Liver (tissue), 3 donors: Measurements from ENCODE around the gene ATXN1.

ENCODE experiments used
- EGR1 ChIP-seq, 2 donors: IDR thresholded peaks; 2 replicates each; pipeline ENCODE4 v1.6.1; 2016 to 2018; ENCODE audit warnings: antibody characterized with exemption in 2 of 2, low read depth in 2 of 2
- JUND ChIP-seq, 2 donors: IDR thresholded peaks; 2 replicates each; pipeline ENCODE4 v1.6.1; 2016; ENCODE audit warnings: antibody characterized with exemption in 2 of 2
- RAD21 ChIP-seq, 2 donors: IDR thresholded peaks; 2 replicates each; pipeline ENCODE4 v1.6.1; 2016; ENCODE audit warnings: antibody characterized with exemption in 2 of 2, mild to moderate bottlenecking in 2 of 2
- RXRA ChIP-seq, 2 donors: IDR thresholded peaks; 2 replicates each; pipeline ENCODE4 v1.6.1; 2017 to 2018; ENCODE audit warnings: antibody characterized with exemption in 2 of 2, mild to moderate bottlenecking in 1 of 2
- SP1 ChIP-seq: IDR thresholded peaks from 2 replicates; pipeline ENCODE4 v1.6.1; 2018; ENCODE audit warnings: antibody characterized with exemption, mild to moderate bottlenecking
- TAF1 ChIP-seq: conservative IDR thresholded peaks from 2 replicates; pipeline ENCODE4 v1.6.1; 2016; ENCODE audit warnings: antibody characterized with exemption, mild to moderate bottlenecking
- YY1 ChIP-seq: IDR thresholded peaks from 2 replicates; pipeline ENCODE4 v1.6.1; 2016; ENCODE audit warnings: antibody characterized with exemption, mild to moderate bottlenecking
- TF ChIP-seq, protein P1 (sequence below): fragments of 150-350 bp; IDR thresholded peaks from 2 replicates; pipeline ENCODE4 v1.5.1; 2017; ENCODE audit warnings: improper control_type of control experiment, low read depth, low read length; ENCODE audit not compliant: missing input control
- TF ChIP-seq, protein P2 (sequence below): IDR thresholded peaks from 2 replicates; pipeline ENCODE4 v1.6.1; 2016; ENCODE audit warnings: antibody characterized with exemption, mild to moderate bottlenecking
- donor health status: healthy.
- donor health status: healthy.

DNA sequence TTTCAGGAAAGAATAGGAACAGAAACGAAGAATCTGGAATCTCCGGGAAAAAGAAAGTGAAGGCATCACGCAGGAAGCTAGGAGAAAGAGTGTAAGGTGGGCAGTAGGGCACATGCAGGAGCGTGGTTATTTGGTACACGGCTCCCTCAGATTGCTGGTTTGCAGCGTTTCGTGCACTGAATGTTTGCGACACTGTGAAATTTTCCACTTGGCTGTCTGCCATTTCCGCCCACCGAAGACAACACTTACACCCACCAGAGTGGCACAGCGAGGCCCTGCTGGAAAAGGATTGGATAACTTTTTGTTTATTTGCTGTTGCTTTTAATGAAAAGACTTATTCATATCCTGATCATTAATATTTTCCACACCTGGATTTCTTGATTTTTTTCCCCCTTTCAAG lies 274.6 kb downstream of the ATXN1 start:
- TF ChIP-seq, protein P1, sequence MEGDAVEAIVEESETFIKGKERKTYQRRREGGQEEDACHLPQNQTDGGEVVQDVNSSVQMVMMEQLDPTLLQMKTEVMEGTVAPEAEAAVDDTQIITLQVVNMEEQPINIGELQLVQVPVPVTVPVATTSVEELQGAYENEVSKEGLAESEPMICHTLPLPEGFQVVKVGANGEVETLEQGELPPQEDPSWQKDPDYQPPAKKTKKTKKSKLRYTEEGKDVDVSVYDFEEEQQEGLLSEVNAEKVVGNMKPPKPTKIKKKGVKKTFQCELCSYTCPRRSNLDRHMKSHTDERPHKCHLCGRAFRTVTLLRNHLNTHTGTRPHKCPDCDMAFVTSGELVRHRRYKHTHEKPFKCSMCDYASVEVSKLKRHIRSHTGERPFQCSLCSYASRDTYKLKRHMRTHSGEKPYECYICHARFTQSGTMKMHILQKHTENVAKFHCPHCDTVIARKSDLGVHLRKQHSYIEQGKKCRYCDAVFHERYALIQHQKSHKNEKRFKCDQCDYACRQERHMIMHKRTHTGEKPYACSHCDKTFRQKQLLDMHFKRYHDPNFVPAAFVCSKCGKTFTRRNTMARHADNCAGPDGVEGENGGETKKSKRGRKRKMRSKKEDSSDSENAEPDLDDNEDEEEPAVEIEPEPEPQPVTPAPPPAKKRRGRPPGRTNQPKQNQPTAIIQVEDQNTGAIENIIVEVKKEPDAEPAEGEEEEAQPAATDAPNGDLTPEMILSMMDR: no peak
- TF ChIP-seq RAD21 (IDR thresholded peaks at IDR 0.05) (no peak), YY1 (no peak), JUND (IDR thresholded peaks at IDR 0.05) (no peak), EGR1 (IDR thresholded peaks at IDR 0.05; ENCODE audit: low read depth in 2 of 2) (no peak), RXRA (IDR thresholded peaks at IDR 0.05) (no peak), TAF1 (no peak), SP1 (no peak)
- TF ChIP-seq, protein P2, sequence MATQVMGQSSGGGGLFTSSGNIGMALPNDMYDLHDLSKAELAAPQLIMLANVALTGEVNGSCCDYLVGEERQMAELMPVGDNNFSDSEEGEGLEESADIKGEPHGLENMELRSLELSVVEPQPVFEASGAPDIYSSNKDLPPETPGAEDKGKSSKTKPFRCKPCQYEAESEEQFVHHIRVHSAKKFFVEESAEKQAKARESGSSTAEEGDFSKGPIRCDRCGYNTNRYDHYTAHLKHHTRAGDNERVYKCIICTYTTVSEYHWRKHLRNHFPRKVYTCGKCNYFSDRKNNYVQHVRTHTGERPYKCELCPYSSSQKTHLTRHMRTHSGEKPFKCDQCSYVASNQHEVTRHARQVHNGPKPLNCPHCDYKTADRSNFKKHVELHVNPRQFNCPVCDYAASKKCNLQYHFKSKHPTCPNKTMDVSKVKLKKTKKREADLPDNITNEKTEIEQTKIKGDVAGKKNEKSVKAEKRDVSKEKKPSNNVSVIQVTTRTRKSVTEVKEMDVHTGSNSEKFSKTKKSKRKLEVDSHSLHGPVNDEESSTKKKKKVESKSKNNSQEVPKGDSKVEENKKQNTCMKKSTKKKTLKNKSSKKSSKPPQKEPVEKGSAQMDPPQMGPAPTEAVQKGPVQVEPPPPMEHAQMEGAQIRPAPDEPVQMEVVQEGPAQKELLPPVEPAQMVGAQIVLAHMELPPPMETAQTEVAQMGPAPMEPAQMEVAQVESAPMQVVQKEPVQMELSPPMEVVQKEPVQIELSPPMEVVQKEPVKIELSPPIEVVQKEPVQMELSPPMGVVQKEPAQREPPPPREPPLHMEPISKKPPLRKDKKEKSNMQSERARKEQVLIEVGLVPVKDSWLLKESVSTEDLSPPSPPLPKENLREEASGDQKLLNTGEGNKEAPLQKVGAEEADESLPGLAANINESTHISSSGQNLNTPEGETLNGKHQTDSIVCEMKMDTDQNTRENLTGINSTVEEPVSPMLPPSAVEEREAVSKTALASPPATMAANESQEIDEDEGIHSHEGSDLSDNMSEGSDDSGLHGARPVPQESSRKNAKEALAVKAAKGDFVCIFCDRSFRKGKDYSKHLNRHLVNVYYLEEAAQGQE: no peak
